Sigmoid colon (tissue), 4 donors: ENCODE data around the gene KLF18.

ENCODE experiments used
- CTCF ChIP-seq, 4 experiments: fragments of 450-650 bp in 3 of 4; fragments of 200-600 bp in 1 of 4; IDR thresholded peaks; one replicate each; pipeline ENCODE4 v1.5.1; 2016 to 2019; ENCODE audit warnings: antibody characterized with exemption in 4 of 4, mild to moderate bottlenecking in 3 of 4, moderate library complexity in 2 of 4
- EP300 ChIP-seq, 4 donors: sonication (generic); formaldehyde crosslinking; IDR thresholded peaks; one replicate each; pipeline ENCODE4 v1.6.1; 2017; ENCODE audit warnings: antibody characterized with exemption in 4 of 4
- POLR2A ChIP-seq, 2 donors: fragments of 450-650 bp; IDR thresholded peaks; one replicate each; pipeline ENCODE4 v1.6.1; 2016; ENCODE audit warnings: antibody characterized with exemption in 2 of 2, mild to moderate bottlenecking in 2 of 2, moderate library complexity in 2 of 2
- POLR2AphosphoS5 ChIP-seq, 4 donors: sonication (generic); formaldehyde crosslinking; IDR thresholded peaks; one replicate each; pipeline ENCODE4 v1.6.1; 2017; ENCODE audit warnings: antibody characterized with exemption in 4 of 4

GRCh38 chr1:44100183-44100868, 41.1 kb downstream of the KLF18 start:
- TF ChIP-seq POLR2A (IDR thresholded peaks at IDR 0.05) (no peak), CTCF (IDR thresholded peaks at IDR 0.05) (no peak), POLR2AphosphoS5 (IDR thresholded peaks at IDR 0.05) (no peak), EP300 (IDR thresholded peaks at IDR 0.05) (no peak)
